HG03575 (cell line): ENCODE measurements around the gene LARGE2.

Experiments used
- ATAC-seq: cut with Tn5 transposase; IDR thresholded peaks from one replicate; pipeline ENCODE4 v1.9.1; 2021; ENCODE audit not compliant: unreplicated experiment, insufficient number of reproducible peaks, low FRiP score; ENCODE audit errors: extremely low read depth

The LARGE2 gene

DNA sequence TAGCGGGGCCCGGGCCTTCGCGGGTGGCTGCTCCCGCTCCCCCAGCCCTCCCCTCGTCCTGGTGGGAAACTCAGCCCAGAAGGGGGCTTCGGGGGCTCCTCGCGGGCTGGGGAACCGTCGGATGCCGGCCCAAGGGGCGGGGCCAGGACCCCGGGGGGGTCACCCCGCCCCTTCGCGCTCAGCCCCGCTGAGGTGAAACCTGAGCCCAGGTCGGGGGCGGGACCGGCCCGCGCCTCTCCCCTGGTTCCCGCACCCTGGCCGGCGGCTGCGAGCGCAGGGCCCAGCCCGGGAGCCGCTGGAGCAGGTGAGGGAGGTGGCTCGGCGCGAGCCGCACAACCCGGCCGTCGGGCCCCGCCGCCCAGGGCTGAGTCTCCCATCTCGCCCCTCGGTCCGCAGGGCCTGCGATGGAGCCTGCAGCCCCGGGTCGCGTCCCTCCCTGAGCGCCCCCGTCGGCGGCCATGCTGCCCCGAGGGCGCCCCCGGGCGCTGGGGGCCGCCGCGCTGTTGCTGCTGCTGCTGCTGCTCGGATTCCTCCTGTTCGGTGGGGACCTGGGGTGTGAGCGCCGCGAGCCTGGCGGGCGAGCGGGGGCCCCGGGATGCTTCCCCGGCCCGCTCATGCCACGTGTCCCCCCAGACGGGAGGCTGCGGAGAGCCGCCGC, at the start of gene LARGE2:
LARGE2 (plus strand) TSS at position 232 of the 658 bp plus-strand sequence; CDS start at position 459, 227 bp downstream.
- ATAC-seq, result no peak

DNA sequence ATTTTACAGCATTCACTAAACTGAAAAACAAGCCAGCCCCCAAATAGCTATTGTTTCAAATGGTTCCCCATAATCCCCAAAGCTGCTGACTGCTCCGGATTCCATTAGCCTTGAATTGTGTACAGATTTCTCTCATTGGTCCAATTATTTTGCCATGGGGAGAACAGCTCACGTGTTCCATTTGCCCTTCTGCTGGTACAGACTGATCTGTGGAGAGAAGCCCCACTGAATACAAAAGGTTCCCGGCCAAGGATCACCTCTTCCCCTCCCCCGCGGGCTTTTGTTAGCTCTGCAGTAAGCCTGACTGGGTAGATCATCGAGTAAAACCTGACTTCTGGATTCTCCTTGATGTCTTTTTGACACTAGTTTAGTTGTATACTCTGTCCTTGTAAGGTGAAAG, 46.1 kb upstream of the LARGE2 start:
- ATAC-seq, result no peak

DNA sequence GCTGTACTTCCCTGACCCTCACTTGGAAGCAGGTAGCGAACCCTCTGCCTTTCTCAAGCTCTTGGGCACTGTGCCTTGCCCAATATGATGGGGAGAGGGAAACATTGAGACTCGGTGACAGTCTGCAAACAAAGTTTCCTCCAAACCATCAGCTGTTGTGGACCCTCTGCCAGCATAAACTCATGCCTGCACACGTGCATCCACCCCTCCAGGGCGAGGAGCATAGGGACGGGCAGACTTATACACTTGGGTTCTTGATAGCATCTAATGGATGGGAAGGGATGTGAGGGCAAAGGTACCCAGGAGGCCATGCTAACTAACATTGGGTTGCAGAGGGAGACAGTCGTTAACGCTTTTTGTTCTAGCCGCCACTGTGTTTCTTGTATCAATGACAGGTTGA, 45.2 kb upstream of the LARGE2 start:
- no peak for ATAC-seq

DNA sequence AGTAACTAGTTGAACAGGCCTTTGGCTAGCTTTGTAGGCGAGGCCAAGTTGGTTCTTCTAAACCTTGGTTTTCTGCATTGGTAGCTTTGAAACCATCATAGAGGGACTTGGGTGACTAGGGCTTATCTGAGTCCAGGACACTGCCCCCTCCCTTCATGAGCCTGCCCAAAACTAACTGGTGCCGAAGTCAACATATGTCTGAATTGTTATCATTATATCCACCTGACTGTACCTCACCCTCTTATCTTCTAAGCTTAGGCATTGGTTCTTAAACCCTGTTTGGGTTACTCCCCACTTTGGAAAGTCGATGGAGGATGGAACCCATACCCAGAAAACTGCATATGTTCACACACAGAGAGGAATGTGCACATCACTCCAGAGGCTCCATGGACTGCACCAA, 44.6 kb upstream of the LARGE2 start:
- ATAC-seq, result no peak

DNA sequence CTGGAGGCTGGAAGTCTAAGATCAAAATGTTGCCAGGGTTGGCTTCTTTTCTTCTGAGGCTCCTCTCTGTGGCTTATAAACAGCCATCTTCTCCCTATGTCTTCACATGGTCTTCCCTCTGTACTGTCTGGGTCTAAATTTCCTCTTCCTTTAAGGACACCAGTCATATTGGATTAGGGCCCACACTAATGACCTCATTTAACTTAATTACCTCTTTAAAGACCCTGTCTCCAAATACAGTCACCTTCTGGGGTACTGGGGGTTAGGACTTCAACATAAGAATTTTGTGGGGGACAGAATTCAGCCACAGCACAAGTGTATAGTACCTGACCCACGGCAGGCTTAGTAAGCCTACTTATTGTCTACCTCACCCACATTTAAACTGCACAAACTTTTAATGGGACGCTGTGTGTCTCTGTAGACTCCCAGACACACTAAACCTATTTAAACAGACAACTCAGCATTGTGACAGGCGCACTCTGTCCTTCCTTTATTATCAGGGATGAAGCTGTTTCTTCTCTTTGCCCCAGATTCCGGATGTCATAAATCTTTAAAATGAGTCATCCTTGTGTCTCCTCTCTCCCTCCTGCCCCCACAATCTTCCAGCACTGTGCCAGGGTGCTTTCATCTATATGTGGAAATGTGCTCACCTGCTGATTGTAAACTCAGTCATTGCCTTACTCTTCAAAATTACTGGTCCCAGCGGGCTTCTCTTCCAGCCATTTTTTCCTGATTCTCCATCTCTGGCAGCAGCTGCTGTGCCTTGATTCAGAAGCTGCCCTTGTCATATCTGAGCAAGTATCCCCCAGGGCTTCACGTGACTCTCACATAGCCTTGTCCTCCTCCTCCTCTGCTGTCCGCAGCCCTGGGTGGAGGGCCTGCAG, 42.4 kb upstream of the LARGE2 start:
- no peak for ATAC-seq

DNA sequence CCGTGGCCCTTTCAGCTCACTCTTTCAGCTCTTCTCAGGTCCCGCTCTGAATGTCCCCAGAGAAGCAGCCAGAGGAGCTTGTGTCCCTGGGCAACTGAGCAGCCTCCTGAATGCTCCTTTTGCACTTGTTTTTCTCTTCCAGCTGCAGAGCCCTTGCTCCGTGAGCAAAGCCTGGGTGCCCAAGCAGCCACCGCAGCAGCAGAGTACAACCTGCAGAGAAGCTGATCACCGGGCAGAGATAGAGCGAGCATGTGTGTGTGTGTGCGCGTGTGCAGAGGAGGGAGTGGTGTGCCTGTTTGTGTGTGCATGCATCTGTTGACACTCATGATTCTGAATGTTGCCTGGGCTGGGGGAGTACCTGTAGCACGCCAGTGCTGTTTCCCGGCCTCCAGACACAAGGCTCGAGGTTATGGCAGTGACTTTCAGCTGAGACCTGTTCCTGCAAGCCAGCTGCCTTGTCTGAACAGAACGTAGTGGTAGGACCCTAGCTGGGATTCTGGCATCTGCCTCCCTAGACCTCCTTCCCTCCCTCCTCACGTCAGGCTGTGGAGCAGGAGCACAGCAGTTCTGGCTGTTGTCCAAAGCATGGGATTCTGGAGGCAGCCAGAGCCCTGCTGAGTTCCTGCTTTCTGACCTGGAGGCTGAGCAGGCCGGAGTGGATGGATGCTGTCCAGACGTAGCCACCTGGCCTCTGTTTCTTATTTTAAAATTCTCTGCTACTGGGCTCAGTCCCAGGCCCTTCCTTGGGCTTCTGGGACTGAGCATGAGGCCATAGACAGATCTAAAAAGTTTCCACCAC, 41.5 kb upstream of the LARGE2 start:
- no peak for ATAC-seq

DNA sequence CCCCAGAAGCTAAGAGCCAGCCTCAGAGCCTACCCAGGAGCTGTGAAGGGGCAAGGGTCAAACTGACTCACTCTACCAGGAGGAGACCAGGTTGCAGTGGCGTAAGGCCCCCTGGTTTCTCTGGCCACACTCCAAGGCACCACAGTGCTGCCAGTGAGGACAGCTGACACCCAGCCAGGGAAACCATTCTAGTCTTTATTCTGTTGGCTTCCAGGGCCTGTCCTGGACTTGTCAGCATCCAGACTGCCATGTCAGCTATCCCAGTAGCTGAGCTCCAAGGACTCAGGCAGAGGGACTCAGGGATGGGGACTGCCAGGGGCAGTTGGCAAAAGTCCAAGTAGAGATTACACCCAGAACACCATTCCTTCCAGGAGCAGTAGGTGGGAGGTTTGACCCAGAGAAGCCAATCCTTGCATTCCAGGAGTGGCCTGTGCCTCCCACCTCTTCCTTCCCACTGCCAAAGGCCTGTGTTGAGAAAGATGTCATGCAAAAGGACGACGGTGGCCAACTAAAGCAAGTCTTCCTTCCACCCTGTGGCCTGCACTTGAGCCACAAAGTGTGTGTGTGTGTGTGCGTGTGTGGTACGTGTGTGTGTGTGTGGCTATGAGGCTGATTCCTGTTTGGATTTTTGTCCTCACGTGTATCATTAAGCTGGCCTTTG, 40.6 kb upstream of the LARGE2 start:
- ATAC-seq, result no peak

DNA sequence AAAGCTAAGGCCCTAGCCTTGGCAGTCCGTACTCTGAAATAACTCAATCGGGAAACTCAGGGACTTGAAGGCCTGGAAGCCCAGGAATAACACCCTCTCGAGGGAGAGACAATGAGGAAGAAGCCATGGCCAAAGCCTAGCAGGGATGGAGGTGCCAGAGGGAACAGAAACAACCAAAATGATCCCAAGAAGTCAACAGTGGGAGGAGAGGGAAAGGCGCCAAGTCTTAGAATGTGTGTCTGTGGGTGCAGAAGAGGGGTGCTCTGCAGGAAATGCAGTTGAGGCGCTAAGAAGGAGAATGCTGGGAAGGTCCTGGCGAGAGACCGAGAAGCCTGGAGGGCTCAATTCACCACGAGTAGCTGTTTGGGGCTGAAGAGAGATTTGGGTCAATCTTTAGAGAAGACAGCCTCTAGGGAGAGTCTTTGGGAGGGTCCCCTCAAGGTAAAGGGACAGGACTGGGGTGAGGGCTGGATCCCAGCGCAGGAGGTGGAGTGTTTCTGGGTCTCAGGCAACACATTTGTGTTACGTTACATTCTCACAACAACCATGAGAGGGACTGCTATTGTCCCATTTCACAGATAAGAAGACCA, 37.8 kb upstream of the LARGE2 start:
- no peak for ATAC-seq

DNA sequence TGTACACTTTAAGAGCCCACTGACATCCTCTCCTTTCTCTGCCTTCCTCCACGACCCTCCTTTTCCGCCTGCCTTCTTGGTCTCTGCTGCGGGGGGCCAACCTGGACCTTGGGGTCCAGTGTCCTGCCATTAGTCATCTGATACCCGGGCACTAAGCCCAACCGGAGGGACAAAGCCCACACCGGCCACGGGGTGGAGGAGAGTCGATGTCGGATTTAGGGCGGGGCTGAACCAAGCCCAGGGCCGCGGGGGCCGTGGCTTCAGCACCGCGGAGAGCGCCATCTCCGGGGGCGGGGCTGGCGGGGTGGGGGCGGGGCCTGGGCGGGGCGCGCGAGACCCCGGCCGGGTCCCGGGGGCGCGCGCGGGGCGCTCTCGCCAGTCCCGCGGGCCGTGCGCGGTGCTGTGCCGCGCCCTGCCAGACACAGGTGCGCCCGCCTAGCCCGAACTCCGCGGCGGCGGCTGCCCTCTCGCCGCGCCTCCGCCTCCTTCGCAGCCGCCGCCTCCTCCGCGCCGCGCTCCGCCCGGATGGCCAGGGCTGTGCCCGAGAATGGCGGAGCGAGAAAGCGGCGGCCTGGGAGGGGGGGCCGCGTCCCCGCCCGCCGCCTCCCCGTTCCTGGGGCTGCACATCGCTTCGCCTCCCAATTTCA, 37.1 kb upstream of the LARGE2 start, which contains the start of gene MAPK8IP1:
MAPK8IP1 (plus strand) TSS at position 378 of the 647 bp plus-strand sequence; CDS start at position 548, 170 bp downstream.
- no peak for ATAC-seq

DNA sequence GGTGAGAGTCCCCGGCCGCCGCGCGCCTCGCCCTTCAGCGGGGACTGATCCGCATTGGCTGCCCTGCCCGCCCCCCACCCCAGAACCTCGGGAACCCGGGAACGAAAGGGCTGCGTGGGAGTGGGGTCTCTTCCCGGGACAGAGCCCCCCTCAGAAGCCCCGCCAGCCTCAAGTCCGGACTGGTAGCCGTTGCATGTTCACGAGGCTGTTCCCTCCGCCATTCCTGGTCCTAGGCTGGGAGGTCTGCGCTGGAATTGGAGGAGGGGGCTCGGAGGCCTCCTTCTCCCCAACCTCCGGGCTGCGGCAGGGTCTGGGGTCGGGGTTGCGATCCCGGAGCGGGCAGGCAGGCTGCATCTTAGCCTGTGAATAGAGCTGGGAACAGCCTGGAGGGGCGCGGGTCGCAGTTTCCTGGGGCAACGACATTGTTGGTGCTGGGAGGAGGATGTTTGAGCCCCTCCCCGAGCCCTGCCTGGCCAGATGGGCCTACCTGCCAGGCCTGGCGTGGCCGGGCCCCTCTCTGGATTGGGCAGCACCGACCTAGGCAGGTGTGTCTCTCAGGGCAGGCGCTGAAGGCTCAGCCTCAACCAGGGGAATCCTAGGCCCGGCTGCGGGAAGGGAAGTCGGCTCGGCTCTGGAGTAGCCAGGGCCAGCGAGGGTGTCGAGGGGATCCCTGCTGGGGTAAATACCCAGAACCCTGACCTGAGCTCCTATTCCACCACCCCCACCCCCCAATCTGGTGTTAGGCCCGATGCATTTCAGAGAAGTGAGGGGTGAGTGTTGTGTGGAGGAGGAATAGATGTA, 36.3 kb upstream of the LARGE2 start:
- no peak for ATAC-seq

DNA sequence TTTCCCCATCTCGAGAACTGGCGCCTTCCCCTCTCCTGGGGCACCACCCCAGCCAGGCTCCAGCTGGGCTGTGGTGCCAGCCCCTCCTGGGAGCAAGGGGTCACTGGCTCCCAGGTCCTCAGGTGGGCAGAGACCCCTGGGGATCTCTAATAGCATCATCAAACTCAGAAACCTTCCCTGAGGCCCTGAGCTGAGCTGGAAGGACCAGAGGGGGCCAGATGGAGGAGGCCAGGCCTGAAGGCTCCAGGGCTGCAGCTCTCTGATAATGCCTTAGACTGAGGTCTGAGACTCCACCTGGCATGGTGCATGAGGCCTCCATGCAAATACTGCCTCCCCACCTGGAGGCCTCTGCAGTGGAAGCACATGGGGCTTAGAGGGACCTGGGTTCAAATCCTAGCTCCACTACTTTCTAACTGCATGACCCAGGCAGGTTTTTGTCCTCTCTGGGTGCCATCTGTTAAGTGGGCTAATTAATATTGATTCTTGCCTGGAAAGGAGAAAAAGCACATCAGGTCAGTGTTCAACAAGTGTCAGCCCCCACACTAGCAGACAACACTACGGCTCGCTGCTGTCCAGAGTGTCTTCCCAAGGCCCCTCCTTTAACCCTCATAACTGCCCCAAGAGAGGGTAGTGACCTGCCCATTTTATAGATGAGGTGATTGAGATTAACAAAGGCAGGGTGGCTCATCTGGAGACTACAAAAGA, 35.5 kb upstream of the LARGE2 start:
- no peak for ATAC-seq

DNA sequence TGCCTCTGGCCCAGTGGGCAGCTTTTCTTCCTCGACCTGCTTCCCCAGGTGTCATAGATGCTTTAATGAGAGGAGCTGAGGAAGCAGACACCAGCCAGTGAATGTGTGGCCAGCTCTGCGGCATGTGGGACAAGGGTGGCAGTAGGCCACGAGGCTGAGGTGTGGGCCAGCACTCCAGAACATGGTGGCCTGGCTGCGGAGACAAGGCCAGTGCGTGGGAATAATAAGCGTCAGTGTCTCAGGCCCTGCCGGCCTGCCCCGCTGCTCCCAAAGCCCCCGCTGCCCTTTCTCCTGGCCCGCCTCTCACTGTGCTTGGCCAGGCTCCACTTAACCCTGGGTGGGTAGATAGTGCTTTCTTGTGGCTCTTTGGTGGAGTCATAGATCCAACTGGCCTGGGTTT, 34.9 kb upstream of the LARGE2 start:
- no peak for ATAC-seq

DNA sequence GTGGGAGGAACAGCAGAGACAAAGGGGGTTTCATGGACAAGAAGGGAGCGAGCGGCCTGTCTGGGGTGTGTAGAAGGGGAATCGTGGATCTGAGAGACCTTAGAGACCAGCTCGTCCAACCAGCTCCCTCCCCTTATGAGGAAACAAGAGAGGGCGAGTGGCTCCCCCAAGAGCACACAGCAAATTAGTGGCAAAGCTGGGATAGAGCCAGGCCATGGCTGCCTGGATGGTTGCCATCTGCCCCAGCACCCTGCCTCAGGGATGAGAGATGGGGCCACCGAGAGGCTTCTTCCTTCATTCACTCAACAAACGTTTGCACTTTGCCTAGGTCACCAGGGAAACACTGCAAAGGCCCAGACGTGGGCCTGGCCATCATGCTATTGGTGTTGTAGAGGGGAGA, 32.9 kb upstream of the LARGE2 start:
- no peak for ATAC-seq

DNA sequence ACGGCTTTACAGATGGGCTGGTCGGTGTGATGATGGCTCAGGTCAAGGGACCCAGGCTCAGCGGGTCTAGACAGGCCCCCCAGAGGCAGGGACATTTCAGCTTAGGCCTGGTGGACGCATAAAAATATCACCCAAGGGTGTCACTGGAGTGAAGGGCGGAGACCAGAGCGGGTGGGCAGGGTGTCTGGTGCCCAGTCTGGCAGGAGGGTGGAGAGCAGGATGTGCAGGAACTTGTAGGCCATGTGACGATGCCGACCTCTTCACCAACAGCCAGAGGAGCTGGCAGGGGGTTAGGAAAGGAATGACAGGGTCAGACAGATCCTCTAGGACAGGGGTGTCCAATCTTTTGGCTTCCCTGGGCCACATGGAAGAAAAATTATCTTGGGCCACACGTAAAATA, 32.5 kb upstream of the LARGE2 start:
- ATAC-seq, result no peak

DNA sequence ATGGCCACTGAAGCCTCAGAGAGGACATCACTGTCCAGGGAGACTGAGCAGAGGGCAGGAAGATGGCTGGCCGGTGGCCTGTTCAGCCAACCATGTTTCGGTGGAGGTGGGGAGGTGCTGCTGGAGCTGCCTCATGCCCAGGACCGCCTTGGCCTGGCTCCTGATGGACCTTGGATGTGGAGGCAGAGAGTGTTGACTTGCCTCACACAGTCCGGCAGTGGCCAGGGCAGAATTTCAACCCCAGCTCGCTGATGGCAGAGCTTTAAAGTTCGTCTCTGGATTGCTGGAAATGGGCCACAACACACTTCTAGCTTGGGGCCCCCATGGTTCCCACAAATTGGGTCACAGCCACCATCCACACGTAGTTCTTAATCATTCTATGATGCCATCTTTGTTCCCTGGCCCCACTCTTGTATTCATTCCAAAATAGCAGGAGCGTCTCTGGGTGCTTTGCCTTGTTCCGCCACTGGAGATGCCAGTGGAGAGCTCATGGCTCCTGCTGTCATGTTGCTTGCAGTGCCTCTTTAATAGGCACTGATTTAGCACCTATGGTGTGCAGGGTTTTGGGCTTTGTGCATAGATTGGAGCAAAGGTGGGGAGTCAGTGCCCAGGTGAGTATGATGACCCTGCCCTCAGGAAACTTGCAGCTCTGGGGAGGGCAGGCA, 31.4 kb upstream of the LARGE2 start:
- no peak for ATAC-seq

DNA sequence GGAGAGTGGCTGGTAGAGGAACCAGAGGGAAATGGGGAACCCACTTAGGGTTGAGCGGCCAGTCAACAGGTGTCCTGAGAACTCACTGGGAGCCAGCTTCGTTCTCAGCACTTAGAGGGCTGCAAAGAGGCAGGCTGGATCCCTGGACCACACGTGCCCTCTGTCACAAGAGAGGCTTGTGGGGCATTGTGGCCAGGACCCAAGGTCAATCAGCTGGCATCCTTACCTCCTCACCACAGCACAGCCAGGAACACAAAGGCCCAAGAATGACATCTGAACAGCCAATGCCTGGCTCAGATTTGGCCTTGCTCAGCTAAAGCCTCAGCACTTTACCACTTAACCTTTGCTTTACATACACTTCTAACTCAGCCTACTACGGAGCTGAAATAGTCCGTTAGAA, 29.6 kb upstream of the LARGE2 start:
- no peak for ATAC-seq
